Activated CD4-positive, alpha-beta T cell treated with anti-CD3 and anti-CD28 coated beads, Interleukin-2, Interleukin-4, amounts not matched to agents 100 ng/mL and 50 ng/mL, durations not matched to agents 16 hours and 8 hours (primary cell): ENCODE data around the gene GPC5.
"Not testable (repeated sequence)": the region's sequence is repeated elsewhere in the genome, so short reads cannot be mapped to it uniquely, and the experiment has no call there.

Source experiments
- DNase-seq: peaks from one replicate; pipeline ENCODE4 v3.0.0-alpha.2; 2020; ENCODE audit warnings: low spot score

GPC5 gene

GRCh38 chr13:92745258-92745657 is 1346.8 kb downstream of the GPC5 start:
- no peak for DNase-seq

GRCh38 chr13:92752705-92753104 is 1354.3 kb downstream of the GPC5 start:
- not testable (repeated sequence) for DNase-seq

- no peak for DNase-seq
Measured at GRCh38 chr13:92761710-92762109, 1363.3 kb downstream of the GPC5 start.

DNA sequence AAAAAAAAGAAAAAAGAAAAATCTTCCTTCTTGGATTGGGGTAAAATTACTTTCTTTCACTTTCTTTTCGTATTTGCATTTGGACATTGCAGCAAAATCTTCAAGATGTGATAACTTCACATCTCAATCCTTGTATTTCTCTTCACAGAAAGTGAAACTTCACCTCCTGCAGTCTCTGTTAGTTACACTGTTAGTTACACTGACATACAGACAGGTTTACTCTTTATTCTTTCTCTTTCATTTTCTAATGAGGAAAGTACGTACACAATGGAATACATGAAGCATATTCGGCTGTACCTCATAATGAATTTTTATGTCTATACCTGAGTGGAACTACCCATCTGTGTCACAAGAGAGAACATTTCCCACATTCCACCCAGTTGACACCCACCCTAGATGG is 1369.0 kb downstream of the GPC5 start:
- no peak for DNase-seq

- DNase-seq = no peak
Measured at GRCh38 chr13:92768602-92769001, 1370.2 kb downstream of the GPC5 start.

DNA sequence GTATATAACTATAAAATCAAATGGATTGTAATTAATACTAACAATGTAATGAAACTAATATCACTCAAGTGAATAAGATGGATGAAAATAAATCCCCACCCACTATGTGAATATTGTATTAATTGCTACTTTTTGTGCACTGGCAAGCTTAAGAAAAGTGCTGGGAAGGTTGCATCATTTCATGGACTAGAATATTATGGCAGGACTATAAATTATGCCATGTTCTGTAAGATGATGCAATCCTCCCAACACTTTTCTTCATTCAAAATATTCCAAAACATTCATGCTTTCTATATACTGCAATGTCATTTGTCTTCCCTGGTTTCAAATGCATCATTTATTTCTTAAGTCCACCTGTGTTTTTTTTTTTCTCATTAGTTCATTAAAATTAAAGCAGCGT is 1370.6 kb downstream of the GPC5 start:
- DNase-seq = no peak

GRCh38 chr13:92775658-92776057 is 1377.2 kb downstream of the GPC5 start:
- DNase-seq = no peak

DNA sequence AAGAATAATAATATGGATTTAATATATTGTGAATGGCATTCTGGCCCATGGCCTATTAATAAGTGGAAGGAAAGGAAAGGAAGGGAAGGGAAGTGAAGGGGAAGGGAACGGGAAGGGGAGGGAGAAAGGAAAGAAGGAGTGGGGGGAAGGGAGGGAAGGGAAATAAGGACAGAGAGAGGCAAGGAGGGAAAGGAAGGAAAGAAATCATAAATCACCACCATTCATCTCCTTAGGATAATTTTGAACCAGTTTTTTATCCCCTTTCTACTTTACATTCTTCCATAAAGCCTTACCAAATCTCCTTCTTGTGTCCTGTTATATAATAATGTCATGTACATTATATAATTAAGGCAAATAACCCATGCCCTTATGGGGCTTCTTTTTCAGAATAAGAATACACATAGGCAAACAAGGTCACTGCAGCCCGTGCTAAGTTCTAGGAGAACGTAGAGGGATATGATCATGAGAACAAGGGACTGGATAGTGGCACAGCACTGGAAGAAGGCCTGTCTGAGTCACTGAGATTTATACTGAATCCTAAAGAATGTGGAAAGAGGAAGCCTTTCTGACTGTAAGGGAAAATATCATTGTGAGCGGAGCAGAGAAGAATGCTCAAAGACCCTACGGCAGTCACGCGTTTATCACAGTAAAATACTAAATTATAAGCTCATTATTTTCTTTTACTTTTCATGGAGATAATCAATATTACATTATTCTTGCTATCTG is 1383.7 kb downstream of the GPC5 start:
- no peak for DNase-seq

DNA sequence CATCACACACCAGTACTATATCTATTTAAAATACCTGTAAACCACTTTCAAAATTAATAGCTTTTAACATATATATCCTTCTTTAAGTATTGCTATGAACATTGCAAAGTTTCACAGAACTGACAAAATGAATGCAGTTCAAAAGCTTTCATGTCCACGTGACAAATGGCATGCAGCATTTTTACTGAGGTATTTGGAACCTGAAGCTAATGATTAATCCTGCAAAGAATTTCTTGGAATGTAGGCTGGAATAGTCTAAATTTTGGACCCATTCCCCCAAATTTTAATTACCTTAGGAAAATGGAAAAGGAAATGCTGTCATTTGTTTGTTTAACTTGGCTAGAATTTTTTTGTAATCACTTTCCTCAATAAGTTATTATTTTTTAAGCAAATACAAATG is 1404.4 kb downstream of the GPC5 start:
- DNase-seq = no peak

DNA sequence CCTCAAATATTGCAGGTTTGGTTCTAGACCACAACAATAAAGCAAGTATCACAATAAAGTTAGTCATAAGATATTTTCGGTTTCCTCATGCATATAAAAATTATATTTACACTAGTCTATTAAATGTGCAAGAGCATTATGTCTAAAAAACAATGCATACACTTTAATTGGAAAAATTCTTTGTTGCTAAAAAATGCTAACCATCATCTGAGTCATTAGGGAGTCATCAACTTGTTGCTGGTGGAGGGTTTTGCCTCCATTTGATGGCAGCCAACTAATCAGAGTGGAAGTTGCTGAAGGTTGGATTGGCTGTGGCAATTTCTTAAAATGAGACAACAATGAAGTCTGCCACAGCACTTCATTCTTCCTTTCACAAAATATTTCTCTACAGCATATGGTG is 1405.9 kb downstream of the GPC5 start:
- DNase-seq = no peak

DNA sequence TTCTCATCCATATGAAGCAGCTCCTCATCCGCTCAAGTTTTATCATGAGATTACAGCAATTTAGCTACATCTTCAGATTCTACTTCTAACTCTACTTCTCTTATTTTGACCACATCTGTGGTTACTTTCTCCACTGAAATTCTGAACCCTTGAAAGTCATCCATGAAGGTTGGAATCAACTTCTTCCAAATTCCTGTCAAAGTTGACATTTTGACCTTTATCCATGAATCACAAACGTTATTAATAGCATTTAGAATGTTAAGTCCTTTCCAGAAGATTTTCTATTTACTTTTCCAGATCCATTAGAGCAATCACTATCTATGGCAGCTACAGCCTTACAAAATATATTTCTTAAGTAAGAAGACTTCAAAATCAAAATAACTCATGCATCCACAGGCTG is 1406.5 kb downstream of the GPC5 start:
- no peak for DNase-seq

GRCh38 chr13:92805766-92806165 is 1407.3 kb downstream of the GPC5 start:
- DNase-seq = no peak

GRCh38 chr13:92806215-92806614 is 1407.8 kb downstream of the GPC5 start:
- peak; percentile 0 for DNase-seq

DNA sequence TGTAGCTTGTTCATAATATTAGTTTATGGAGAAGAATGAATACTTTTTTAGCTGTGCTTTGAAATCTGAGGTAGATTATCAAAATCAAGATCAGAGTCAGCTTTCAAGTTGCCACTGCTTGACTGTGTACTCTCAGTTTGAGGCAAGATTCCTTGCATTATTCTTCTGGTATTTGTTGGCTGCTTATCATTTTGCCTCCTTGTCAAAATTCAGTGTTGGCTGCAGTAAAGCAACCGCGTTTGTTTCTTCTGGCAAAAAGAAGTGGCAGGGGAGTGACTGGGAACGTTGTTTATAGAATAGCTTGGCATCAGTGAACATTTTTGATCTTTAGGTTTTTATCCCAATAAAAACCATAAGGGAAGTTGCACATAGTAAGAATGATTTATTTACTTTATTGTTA is 1408.9 kb downstream of the GPC5 start:
- DNase-seq = no peak

DNA sequence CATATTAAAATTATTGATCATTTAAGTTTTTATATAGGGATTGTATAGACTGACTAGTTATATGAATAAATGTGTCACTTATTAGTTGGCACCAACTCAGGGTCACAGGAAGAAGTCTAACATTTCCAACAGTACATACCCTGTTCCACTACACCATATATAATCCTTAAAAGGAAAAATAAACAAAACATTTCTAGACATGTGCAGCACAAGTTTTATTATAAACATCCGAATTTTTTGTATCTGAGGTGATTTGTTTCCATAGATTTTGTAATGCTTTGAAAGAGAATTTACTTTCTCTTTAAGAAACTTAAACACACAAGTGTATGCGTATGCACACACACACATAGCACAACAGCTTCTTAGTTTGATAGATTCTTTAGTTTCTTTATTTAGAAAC is 1409.5 kb downstream of the GPC5 start:
- DNase-seq = no peak

DNA sequence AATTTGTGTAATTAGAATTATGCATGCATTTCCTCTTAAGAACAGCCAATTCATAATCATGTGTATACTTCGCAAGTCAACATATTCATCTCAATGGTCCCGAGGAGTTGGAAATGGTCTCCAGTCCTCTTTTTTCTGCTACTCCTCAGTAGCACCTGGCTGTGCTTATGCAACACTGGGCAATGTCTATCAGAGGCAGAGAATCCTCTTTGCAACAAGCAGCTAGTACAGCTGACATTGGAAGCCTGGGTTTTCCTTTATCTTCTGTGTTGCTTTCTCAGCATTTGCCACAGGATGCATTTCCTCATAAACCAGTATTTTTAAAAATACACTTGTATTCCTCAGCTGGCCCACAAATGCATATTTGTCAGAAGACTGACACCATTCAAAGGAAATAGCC is 1422.9 kb downstream of the GPC5 start:
- DNase-seq = no peak

DNA sequence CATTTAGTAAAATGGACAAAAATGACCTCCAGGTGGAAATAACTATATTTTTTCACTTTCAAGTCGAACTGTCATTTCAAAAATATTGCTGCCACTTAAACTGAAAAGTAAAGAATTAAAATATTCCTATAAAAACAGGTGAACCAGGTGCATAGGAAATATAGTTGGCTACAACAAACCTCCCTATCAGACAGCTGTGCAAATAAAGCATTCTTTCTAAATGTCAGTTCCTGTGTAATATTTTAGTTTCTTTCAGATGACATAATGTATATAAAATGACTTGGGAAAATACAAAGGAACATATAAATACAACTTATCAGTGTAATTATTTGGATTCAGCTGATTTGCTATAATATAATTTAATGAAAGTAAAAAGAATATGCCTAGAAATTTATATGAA is 1424.6 kb downstream of the GPC5 start:
- no peak for DNase-seq

- no peak for DNase-seq
Measured at GRCh38 chr13:92825938-92826596, 1427.6 kb downstream of the GPC5 start.

DNA sequence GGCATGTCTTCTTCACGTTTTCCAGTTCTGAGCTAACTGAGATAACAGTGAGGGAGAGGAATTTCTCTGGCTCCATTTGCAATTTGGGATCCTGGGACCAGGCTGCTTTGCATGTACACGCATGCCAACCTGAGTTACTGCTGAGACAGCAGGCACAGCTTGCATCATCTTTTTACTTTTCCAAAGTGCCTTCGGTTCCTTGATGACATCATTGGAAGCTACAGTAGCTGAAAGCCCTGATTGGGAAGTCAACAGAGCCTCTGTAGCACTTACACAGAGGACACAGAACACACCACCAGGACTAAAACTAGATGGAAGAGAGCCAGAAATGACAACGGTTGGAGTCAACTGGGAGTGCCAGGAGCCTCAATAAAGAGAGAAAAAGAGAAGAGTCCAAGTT is 1429.1 kb downstream of the GPC5 start:
- DNase-seq = no peak

GRCh38 chr13:92829930-92830329 is 1431.5 kb downstream of the GPC5 start:
- DNase-seq = no peak

DNA sequence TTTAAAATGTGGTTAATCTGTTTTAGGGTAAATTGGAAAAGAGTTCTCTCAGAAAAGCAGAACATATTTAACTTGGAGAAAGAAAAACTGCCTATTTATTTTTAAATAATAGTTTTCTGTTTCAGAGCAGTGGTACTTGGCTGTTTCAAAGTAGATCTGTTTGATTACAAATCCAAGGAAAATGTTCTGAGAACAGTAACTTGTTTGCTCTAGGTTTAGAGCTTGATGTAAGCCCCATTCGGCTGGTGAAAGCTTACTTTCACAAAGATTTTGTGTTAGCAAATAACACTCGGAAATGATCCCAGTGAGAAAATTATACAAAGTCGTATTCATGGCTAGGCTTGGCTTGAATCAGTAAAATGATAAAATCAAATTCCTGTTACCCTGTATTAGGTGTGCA is 1432.4 kb downstream of the GPC5 start:
- no peak for DNase-seq

GRCh38 chr13:92833071-92833470 is 1434.7 kb downstream of the GPC5 start:
- DNase-seq = no peak

- no peak for DNase-seq
Measured at GRCh38 chr13:92836171-92836570, 1437.8 kb downstream of the GPC5 start.

DNA sequence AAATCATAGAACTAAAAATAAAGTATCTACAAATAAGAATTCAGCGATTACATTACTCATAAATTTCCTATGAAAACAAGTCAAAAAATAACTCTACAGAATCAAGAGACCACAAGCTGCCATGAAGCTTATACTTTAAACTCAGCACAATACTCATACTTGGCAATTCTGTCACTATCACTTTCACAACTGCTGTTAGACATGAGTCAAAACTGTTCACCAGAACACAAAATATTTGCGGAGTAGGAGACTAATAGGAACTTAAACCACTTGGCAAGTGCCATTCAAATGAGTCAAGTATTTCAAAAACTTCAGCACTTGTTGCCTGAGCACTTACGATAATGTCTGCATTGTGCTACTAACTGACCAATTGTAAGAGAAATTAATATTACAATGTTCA is 1440.4 kb downstream of the GPC5 start:
- DNase-seq = peak; percentile 13
